BLaER1 treated with 17β-estradiol and CSF1 and Interleukin-3, amounts not matched to agents 10 nM and 100 nM (cell line): ENCODE data around the gene PTPN23.

Experiments
- H3K27ac ChIP-seq, 11 experiments: shearing (Covaris generic); formaldehyde crosslinking; 2 replicates each; pipeline ENCODE4 v1.8.1; 2022
- H3K27me3 ChIP-seq, 11 experiments: shearing (Covaris generic); formaldehyde crosslinking; 2 replicates each; pipeline ENCODE4 v1.8.1; 2022
- H3K36me3 ChIP-seq, 11 experiments: shearing (Covaris generic); formaldehyde crosslinking; 2 replicates each; pipeline ENCODE4 v1.8.1; 2022
- H3K4me1 ChIP-seq, 10 experiments: shearing (Covaris generic); formaldehyde crosslinking; 2 replicates each; pipeline ENCODE4 v1.8.1; 2022
- H3K4me2 ChIP-seq, 11 experiments: shearing (Covaris generic); formaldehyde crosslinking; 2 replicates each; pipeline ENCODE4 v1.8.1; 2022
- H3K4me3 ChIP-seq, 10 experiments: shearing (Covaris generic); formaldehyde crosslinking; 2 replicates each; pipeline ENCODE4 v1.8.1; 2022
- H3K9ac ChIP-seq, 11 experiments: shearing (Covaris generic); formaldehyde crosslinking; 2 replicates each; pipeline ENCODE4 v1.8.1; 2022
- H3K9me3 ChIP-seq, 11 experiments: shearing (Covaris generic); formaldehyde crosslinking; replicated peaks in 1 of 11; 2 replicates each; pipeline ENCODE4 v1.8.1; 2022
- H4K20me1 ChIP-seq, 11 experiments: shearing (Covaris generic); formaldehyde crosslinking; 2 replicates each; pipeline ENCODE4 v1.8.1; 2022
- Cebpa-rat ChIP-seq, 11 experiments: shearing (Covaris generic); IDR thresholded peaks; 2 replicates each; pipeline ENCODE4 v1.8.1; 2022

Gene PTPN23

DNA sequence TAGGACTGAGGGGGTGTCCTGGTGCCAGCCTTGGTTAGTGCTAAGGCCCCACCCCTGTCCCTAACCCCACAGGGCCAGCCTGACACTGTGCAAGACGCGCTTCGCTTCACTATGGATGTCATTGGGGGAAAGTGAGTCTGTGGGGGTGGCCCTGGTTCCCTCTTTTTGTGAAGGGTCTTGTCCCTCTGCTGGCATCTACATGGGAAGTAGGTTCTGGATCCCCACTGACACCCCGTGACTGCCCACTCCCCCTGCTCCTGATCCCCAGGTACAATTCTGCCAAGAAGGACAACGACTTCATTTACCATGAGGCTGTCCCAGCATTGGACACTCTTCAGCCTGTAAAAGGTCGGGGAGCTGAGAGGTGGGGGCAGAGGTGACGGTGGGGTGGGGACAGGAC lies 26.4 kb downstream of the PTPN23 start:
- H3K9ac ChIP-seq: peak overlapping the region in 1 of 11 experiments; percentile 29; a peak in 2 of 22 replicates

DNA sequence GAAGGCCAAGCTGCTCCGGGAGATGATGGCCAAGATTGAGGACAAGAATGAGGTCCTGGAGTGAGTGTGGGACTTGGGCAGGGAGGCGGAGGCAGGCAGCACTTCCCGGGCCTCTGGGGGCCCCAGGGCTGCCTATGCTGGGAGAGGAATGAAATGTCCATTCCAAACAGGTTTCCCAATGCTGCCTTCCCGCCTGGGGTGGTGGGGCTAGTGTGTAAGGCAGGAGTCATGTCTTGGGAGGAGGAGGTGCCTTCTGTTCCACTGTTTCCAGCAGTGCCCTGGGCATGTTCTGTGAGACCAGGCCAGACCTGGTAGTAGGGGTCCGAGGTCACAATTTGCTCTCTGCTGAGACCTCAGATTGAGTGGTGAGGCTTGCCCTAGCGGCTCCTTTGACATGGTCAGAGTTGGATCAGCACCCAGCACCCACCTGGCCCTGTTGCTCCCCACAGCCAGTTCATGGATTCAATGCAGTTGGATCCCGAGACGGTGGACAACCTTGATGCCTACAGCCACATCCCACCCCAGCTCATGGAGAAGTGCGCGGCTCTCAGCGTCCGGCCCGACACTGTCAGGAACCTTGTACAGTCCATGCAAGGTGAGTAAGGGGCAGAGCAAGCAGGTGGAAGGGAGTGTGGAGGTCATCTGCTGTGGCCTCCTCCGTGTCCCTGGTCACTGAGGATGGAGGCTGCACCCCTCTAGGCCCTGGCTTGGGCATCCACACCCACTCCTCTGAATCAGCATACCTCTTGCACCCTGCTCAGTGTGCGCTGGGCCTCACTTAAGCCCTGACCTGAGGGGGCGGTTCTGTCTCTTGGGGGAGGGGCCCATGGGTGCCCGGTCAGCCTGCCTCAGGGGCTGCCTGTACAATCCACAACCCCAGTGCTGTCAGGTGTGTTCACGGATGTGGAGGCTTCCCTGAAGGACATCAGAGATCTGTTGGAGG lies 27.3 kb downstream of the PTPN23 start:
- Histone ChIP-seq H3K4me3 (no peak overlapping the region), H3K36me3 (peaks cover 72 to 99% (median 93%) of the 10 kb centered on the region in 11 experiments), H3K27me3 (no peaks in the 10 kb centered on the region), H3K9me3 (no peaks in the 10 kb centered on the region), H3K27ac (no peak overlapping the region), H3K4me1 (peaks cover 17 to 31% (median 25%) of the 10 kb centered on the region in 10 experiments), H3K9ac (no peak overlapping the region), H3K4me2 (no peak overlapping the region), H4K20me1 (peaks cover 49 to 96% (median 78%) of the 10 kb centered on the region in 11 experiments; a peak in 21 of 22 replicates)
- no peak for TF ChIP-seq Cebpa-rat (IDR thresholded peaks at IDR 0.05)

More for the DNA sequence above, 26.4 kb downstream of the PTPN23 start:
- Histone ChIP-seq H3K27me3 (no peaks in the 10 kb centered on the region), H3K36me3 (peaks cover 72 to 99% (median 92%) of the 10 kb centered on the region in 11 experiments), H3K4me1 (peaks cover 16 to 30% (median 22%) of the 10 kb centered on the region in 10 experiments), H3K9me3 (no peaks in the 10 kb centered on the region), H3K27ac (peak overlapping the region in 1 of 11 experiments; percentile 32; a peak in 1 of 22 replicates), H4K20me1 (peaks cover 50 to 96% (median 76%) of the 10 kb centered on the region in 11 experiments; a peak in 21 of 22 replicates), H3K4me2 (peak overlapping the region in 8 of 11 experiments; percentile 14 to 73 (median 50); a peak in 7 of 22 replicates), H3K4me3 (no peak overlapping the region)
- no peak for TF ChIP-seq Cebpa-rat (IDR thresholded peaks at IDR 0.05)

DNA sequence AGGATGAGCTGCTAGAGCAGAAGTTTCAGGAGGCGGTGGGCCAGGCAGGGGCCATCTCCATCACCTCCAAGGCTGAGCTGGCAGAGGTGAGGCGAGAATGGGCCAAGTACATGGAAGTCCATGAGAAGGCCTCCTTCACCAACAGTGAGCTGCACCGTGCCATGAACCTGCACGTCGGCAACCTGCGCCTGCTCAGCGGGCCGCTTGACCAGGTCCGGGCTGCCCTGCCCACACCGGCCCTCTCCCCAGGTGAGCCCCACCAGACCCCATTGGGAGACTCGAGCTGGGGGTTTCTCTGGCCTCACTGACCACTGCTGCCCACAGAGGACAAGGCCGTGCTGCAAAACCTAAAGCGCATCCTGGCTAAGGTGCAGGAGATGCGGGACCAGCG lies 28.0 kb downstream of the PTPN23 start:
- no peak overlapping the region for H3K9ac ChIP-seq
- no peaks in the 10 kb centered on the region for H3K9me3 ChIP-seq
- H3K4me1 ChIP-seq: peaks cover 24 to 38% (median 30%) of the 10 kb centered on the region in 10 experiments
- H3K36me3 ChIP-seq: peaks cover 72 to 99% (median 93%) of the 10 kb centered on the region in 11 experiments
- no peak overlapping the region for H3K4me3 ChIP-seq
- TF ChIP-seq Cebpa-rat (IDR thresholded peaks at IDR 0.05): no peak
- H3K27ac ChIP-seq: no peak overlapping the region
- no peaks in the 10 kb centered on the region for H3K27me3 ChIP-seq
- H3K4me2 ChIP-seq: no peak overlapping the region
- H4K20me1 ChIP-seq: peaks cover 46 to 96% (median 78%) of the 10 kb centered on the region in 11 experiments; a peak in 21 of 22 replicates

DNA sequence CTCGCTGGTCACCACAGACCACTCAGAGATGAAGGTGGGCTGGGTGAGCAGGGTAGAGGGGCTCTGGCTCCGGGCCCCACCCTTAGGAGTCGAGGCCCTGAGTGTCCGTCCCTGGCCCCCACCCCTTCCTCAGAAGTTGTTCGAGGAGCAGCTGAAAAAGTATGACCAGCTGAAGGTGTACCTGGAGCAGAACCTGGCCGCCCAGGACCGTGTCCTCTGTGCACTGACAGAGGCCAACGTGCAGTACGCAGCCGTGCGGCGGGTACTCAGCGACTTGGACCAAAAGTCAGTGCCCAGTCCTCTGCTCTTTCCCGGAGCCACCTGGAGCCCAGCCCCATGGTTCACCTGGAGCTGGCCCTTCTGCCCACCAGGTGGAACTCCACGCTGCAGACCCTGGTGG lies 28.5 kb downstream of the PTPN23 start:
- H3K9ac ChIP-seq: no peak overlapping the region
- no peak overlapping the region for H3K27ac ChIP-seq
- TF ChIP-seq Cebpa-rat (IDR thresholded peaks at IDR 0.05): no peak
- H3K27me3 ChIP-seq: no peaks in the 10 kb centered on the region
- H3K4me3 ChIP-seq: no peak overlapping the region
- H4K20me1 ChIP-seq: peaks cover 44 to 96% (median 78%) of the 10 kb centered on the region in 11 experiments; a peak in 21 of 22 replicates
- H3K4me1 ChIP-seq: peaks cover 28 to 43% (median 35%) of the 10 kb centered on the region in 10 experiments
- no peaks in the 10 kb centered on the region for H3K9me3 ChIP-seq
- H3K4me2 ChIP-seq: no peak overlapping the region
- peaks cover 76 to 99% (median 93%) of the 10 kb centered on the region in 11 experiments for H3K36me3 ChIP-seq

DNA sequence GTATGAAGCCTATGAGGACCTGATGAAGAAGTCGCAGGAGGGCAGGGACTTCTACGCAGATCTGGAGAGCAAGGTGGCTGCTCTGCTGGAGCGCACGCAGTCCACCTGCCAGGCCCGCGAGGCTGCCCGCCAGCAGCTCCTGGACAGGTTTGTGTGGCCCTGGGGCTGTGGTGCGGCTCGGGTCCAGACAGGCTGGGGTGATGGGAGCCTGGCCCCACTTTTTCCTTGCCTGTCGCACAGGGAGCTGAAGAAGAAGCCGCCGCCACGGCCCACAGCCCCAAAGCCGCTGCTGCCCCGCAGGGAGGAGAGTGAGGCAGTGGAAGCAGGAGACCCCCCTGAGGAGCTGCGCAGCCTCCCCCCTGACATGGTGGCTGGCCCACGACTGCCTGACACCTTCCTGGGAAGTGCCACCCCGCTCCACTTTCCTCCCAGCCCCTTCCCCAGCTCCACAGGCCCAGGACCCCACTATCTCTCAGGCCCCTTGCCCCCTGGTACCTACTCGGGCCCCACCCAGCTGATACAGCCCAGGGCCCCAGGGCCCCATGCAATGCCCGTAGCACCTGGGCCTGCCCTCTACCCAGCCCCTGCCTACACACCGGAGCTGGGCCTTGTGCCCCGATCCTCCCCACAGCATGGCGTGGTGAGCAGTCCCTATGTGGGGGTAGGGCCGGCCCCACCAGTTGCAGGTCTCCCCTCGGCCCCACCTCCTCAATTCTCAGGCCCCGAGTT lies 29.0 kb downstream of the PTPN23 start:
- Histone ChIP-seq H4K20me1 (peaks cover 43 to 96% (median 78%) of the 10 kb centered on the region in 11 experiments; a peak in 21 of 22 replicates), H3K4me2 (no peak overlapping the region), H3K27me3 (no peaks in the 10 kb centered on the region), H3K27ac (no peak overlapping the region), H3K36me3 (peaks cover 81 to 99% (median 93%) of the 10 kb centered on the region in 11 experiments), H3K9me3 (no peaks in the 10 kb centered on the region), H3K4me3 (no peak overlapping the region), H3K9ac (no peak overlapping the region), H3K4me1 (peaks cover 30 to 43% (median 38%) of the 10 kb centered on the region in 10 experiments)
- TF ChIP-seq Cebpa-rat (IDR thresholded peaks at IDR 0.05): no peak

DNA sequence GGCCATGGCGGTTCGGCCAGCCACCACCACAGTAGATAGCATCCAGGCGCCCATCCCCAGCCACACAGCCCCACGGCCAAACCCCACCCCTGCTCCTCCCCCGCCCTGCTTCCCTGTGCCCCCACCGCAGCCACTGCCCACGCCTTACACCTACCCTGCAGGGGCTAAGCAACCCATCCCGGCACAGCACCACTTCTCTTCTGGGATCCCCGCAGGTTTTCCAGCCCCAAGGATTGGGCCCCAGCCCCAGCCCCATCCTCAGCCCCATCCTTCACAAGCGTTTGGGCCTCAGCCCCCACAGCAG lies 29.5 kb downstream of the PTPN23 start:
- H4K20me1 ChIP-seq: peaks cover 41 to 96% (median 78%) of the 10 kb centered on the region in 11 experiments; a peak in 21 of 22 replicates
- no peak overlapping the region for H3K4me2 ChIP-seq
- H3K36me3 ChIP-seq: peaks cover 78 to 99% (median 90%) of the 10 kb centered on the region in 11 experiments
- TF ChIP-seq Cebpa-rat (IDR thresholded peaks at IDR 0.05): no peak
- no peaks in the 10 kb centered on the region for H3K27me3 ChIP-seq
- H3K9ac ChIP-seq: no peak overlapping the region
- H3K27ac ChIP-seq: no peak overlapping the region
- H3K4me1 ChIP-seq: peaks cover 25 to 43% (median 41%) of the 10 kb centered on the region in 10 experiments
- no peak overlapping the region for H3K4me3 ChIP-seq
- no peaks in the 10 kb centered on the region for H3K9me3 ChIP-seq

DNA sequence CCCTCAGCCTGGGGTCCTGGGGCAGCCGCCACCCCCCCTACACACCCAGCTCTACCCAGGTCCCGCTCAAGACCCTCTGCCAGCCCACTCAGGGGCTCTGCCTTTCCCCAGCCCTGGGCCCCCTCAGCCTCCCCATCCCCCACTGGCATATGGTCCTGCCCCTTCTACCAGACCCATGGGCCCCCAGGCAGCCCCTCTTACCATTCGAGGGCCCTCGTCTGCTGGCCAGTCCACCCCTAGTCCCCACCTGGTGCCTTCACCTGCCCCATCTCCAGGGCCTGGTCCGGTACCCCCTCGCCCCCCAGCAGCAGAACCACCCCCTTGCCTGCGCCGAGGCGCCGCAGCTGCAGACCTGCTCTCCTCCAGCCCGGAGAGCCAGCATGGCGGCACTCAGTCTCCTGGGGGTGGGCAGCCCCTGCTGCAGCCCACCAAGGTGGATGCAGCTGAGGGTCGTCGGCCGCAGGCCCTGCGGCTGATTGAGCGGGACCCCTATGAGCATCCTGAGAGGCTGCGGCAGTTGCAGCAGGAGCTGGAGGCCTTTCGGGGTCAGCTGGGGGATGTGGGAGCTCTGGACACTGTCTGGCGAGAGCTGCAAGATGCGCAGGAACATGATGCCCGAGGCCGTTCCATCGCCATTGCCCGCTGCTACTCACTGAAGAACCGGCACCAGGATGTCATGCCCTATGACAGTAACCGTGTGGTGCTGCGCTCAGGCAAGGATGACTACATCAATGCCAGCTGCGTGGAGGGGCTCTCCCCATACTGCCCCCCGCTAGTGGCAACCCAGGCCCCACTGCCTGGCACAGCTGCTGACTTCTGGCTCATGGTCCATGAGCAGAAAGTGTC lies 30.2 kb downstream of the PTPN23 start:
- H3K27ac ChIP-seq: no peak overlapping the region
- H3K4me2 ChIP-seq: no peak overlapping the region
- H3K4me1 ChIP-seq: peaks cover 24 to 44% (median 42%) of the 10 kb centered on the region in 10 experiments
- no peak for TF ChIP-seq Cebpa-rat (IDR thresholded peaks at IDR 0.05)
- H3K4me3 ChIP-seq: no peak overlapping the region
- peaks cover 41 to 96% (median 78%) of the 10 kb centered on the region in 11 experiments; a peak in 21 of 22 replicates for H4K20me1 ChIP-seq
- peaks cover 75 to 99% (median 84%) of the 10 kb centered on the region in 11 experiments for H3K36me3 ChIP-seq
- no peaks in the 10 kb centered on the region for H3K9me3 ChIP-seq
- no peak overlapping the region for H3K9ac ChIP-seq
- no peaks in the 10 kb centered on the region for H3K27me3 ChIP-seq

DNA sequence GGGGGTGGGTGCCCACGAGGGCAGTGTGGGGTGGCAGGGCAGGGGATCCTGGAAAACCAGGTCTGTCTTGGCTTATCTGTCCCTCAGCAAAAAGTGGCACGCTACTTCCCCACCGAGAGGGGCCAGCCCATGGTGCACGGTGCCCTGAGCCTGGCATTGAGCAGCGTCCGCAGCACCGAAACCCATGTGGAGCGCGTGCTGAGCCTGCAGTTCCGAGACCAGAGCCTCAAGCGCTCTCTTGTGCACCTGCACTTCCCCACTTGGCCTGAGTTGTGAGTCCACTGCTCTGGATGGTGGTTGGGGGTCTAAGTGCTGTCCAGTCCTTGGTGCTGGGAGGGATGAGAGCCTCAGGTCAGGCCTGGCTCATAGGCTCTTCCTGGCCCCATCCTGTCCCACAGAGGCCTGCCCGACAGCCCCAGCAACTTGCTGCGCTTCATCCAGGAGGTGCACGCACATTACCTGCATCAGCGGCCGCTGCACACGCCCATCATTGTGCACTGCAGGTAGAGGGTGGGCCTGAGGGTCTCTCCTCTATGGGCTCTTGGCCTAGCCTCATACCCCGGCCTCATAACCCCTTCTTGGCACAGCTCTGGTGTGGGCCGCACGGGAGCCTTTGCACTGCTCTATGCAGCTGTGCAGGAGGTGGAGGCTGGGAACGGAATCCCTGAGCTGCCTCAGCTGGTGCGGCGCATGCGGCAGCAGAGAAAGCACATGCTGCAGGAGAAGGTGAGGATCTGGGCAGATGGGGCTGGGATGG lies 31.1 kb downstream of the PTPN23 start:
- peaks cover 18 to 44% (median 42%) of the 10 kb centered on the region in 10 experiments for H3K4me1 ChIP-seq
- no peaks in the 10 kb centered on the region for H3K27me3 ChIP-seq
- H3K4me3 ChIP-seq: no peak overlapping the region
- peaks cover 40 to 93% (median 75%) of the 10 kb centered on the region in 11 experiments; a peak in 21 of 22 replicates for H4K20me1 ChIP-seq
- H3K27ac ChIP-seq: no peak overlapping the region
- no peak for TF ChIP-seq Cebpa-rat (IDR thresholded peaks at IDR 0.05)
- H3K36me3 ChIP-seq: peaks cover 72 to 94% (median 77%) of the 10 kb centered on the region in 11 experiments
- H3K9ac ChIP-seq: no peak overlapping the region
- H3K4me2 ChIP-seq: no peak overlapping the region
- H3K9me3 ChIP-seq: no peaks in the 10 kb centered on the region
